CD4-positive, alpha-beta T cell (primary cell): ENCODE data around the gene WDR27. TPM values are rescaled to one million over a fixed set of nuclear protein-coding genes. Genes with fewer than 3 reads are reported as not detected.

Experiments used
- ATAC-seq: fragments of 200-7000 bp; cut with Tn5 transposase; one replicate; pipeline ENCODE4 v1.10.0; 2022; ENCODE audit warnings: mild to moderate bottlenecking; ENCODE audit not compliant: poor library complexity
- CTCF ChIA-PET: fragments of 350-600 bp; sonication (Branson Sonifier 250); formaldehyde crosslinking; loops from one replicate; lab custom pipeline; 2021; ENCODE audit warnings: antibody characterized with exemption, inconsistent platforms; lab: Charles Lee
- POLR2A ChIA-PET: fragments of 350-600 bp; sonication (Branson Sonifier 250); formaldehyde crosslinking; loops from one replicate; lab custom pipeline; 2021; ENCODE audit warnings: antibody characterized with exemption, inconsistent platforms; lab: Charles Lee
- DNase-seq, 14 experiments: peaks; one replicate each; pipeline ENCODE4 v3.0.0-alpha.2; 2013 to 2020; ENCODE audit warnings: mixed read lengths in 2 of 14
- H3K27ac ChIP-seq, 2 donors: one replicate each; pipeline versions ENCODE4 v1.5.1 to v1.7.0; 2013; ENCODE audit warnings: low read length in 2 of 2, low read depth in 1 of 2, mild to moderate bottlenecking in 1 of 2
- H3K27me3 ChIP-seq, 2 experiments: 1 replicate in 1 of 2; 2 replicates in 1 of 2; pipeline versions ENCODE4 v1.6.1 to v1.7.0; 2013; ENCODE audit warnings: low read length in 2 of 2, control low read depth in 1 of 2, mild to moderate bottlenecking in 1 of 2, moderate library complexity in 1 of 2; ENCODE audit not compliant: insufficient read depth in 2 of 2, control insufficient read depth in 1 of 2
- H3K36me3 ChIP-seq: one replicate; pipeline ENCODE4 v1.6.1; 2013; ENCODE audit warnings: low read length, control low read depth; ENCODE audit not compliant: insufficient read depth
- H3K4me1 ChIP-seq: one replicate; pipeline ENCODE4 v1.6.1; 2013; ENCODE audit warnings: low read length, control low read depth; ENCODE audit not compliant: insufficient read depth
- H3K4me3 ChIP-seq: one replicate; pipeline ENCODE4 v1.5.1; 2013; ENCODE audit warnings: mild to moderate bottlenecking, low read length, moderate library complexity
- H3K9me3 ChIP-seq, 2 experiments: 1 replicate in 1 of 2; 2 replicates in 1 of 2; pipeline versions ENCODE4 v1.6.1 to v1.7.0; 2013; ENCODE audit warnings: low read length in 2 of 2, mild to moderate bottlenecking in 2 of 2, control low read depth in 1 of 2, moderate library complexity in 1 of 2; ENCODE audit not compliant: control insufficient read depth in 1 of 2, insufficient read depth in 1 of 2
- H3K27ac Mint-ChIP-seq: one replicate; pipeline ENCODE4 v1.8.0; 2020; ENCODE audit warnings: mixed read lengths
- H3K27me3 Mint-ChIP-seq: one replicate; pipeline ENCODE4 v1.8.0; 2021; ENCODE audit warnings: mixed read lengths
- H3K36me3 Mint-ChIP-seq: one replicate; pipeline ENCODE4 v1.8.0; 2021; ENCODE audit warnings: low read depth, mixed read lengths
- H3K4me1 Mint-ChIP-seq: one replicate; pipeline ENCODE4 v1.8.0; 2021; ENCODE audit warnings: low read depth, mixed read lengths
- H3K4me3 Mint-ChIP-seq: one replicate; pipeline ENCODE4 v1.8.0; 2020; ENCODE audit warnings: mild to moderate bottlenecking, mixed read lengths
- H3K9me3 Mint-ChIP-seq: one replicate; pipeline ENCODE4 v1.8.0; 2020; ENCODE audit warnings: mixed read lengths
- intact Hi-C, 2 experiments: fragments of 100-400 bp; cut with DNase I in 1 of 2; cut with micrococcal nuclease in 1 of 2; formaldehyde crosslinking; loops; one replicate each; pipeline versions ENCODE4 v1.15.1 to v1.9.0; 2023 to 2025; cut with DNase I, micrococcal nuclease
- total RNA-seq, 174 experiments: library from RNA in 2 of 174; stranded (reverse) in 2 of 174; gene quantifications; one replicate each; pipeline ENCODE4 v1.2.3 and lab custom pipeline; 2021 to 2026
- TF ChIP-seq, protein P1 (sequence below): fragments of 200-600 bp; IDR thresholded peaks from one replicate; pipeline ENCODE4 v1.8.0; 2022; ENCODE audit warnings: antibody characterized with exemption, mild to moderate bottlenecking

The WDR27 gene
- total RNA-seq, 2 experiments from 2014 or later: 22.0 to 23.5 TPM

DNA sequence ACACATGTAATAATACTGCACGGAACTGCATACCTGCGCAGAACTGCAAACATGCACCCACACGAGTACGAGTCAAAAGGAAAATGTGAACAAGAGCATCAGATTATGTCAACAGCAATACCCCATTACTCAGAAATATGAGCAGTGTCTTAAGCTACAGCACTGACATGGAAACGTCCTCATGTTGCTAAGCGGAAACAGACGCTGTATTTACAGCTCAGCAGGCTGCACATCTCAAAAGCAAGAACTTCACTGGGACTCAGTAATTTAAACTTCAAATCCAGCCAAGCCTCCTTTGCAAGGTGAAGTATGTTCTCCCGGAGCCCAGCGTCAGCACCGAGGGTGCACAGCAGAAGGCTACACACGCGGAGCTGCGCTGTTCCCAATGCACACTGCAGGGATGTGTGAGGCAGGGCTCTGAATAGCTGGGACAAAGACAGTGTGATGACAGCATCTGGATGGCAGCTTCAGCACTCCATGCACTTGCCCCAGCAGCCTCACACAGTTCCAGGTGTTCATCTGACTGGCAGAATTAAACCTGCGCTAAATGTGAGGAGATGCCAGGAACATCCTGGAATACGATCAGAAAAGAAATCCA lies 202.8 kb downstream of the WDR27 start:
- H3K4me3 Mint-ChIP-seq: no peak overlapping the region
- no peaks in the 10 kb centered on the region for H3K27me3 Mint-ChIP-seq
- H3K9me3 ChIP-seq: no peaks in the 10 kb centered on the region
- intact Hi-C loops: no loop called here
- H3K36me3 Mint-ChIP-seq: no peaks in the 10 kb centered on the region
- ChIA-PET CTCF (no interaction called here), POLR2A (no interaction called here)
- no peaks in the 10 kb centered on the region for H3K4me1 Mint-ChIP-seq
- DNase-seq (no peak), ATAC-seq (no peak)
- no peaks in the 10 kb centered on the region for H3K27me3 ChIP-seq
- H3K36me3 ChIP-seq: no peaks in the 10 kb centered on the region
- H3K9me3 Mint-ChIP-seq: no peaks in the 10 kb centered on the region
- TF ChIP-seq, protein P1, sequence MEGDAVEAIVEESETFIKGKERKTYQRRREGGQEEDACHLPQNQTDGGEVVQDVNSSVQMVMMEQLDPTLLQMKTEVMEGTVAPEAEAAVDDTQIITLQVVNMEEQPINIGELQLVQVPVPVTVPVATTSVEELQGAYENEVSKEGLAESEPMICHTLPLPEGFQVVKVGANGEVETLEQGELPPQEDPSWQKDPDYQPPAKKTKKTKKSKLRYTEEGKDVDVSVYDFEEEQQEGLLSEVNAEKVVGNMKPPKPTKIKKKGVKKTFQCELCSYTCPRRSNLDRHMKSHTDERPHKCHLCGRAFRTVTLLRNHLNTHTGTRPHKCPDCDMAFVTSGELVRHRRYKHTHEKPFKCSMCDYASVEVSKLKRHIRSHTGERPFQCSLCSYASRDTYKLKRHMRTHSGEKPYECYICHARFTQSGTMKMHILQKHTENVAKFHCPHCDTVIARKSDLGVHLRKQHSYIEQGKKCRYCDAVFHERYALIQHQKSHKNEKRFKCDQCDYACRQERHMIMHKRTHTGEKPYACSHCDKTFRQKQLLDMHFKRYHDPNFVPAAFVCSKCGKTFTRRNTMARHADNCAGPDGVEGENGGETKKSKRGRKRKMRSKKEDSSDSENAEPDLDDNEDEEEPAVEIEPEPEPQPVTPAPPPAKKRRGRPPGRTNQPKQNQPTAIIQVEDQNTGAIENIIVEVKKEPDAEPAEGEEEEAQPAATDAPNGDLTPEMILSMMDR: no peak
- H3K4me1 ChIP-seq: no peaks in the 10 kb centered on the region
- no peak overlapping the region for H3K27ac ChIP-seq
- no peak overlapping the region for H3K4me3 ChIP-seq
- no peak overlapping the region for H3K27ac Mint-ChIP-seq

DNA sequence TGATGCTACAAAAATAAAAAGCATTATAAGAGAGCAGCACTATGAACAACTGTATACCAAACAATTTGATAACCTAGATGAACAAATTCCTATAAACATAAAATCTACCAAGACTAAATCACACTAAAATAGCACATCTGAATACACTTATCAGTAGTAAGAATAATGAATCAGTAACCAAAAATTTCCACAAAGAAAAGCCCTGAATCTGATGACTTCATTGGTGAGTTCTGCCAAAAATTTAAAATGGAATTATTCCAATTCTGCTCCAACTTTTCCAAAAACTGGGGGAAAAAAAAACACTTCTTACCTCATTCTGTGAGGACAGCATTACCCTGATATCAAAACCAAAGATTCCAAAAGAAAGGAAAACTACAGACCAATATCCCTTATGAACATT lies 206.2 kb downstream of the WDR27 start:
- H3K27me3 ChIP-seq: no peaks in the 10 kb centered on the region
- Mint-ChIP-seq H3K9me3 (no peaks in the 10 kb centered on the region), H3K27me3 (no peaks in the 10 kb centered on the region), H3K36me3 (no peaks in the 10 kb centered on the region), H3K4me3 (no peak overlapping the region), H3K4me1 (no peaks in the 10 kb centered on the region), H3K27ac (no peak overlapping the region)
- no peak overlapping the region for H3K27ac ChIP-seq
- intact Hi-C loops: no loop called here
- H3K4me1 ChIP-seq: no peaks in the 10 kb centered on the region
- ChIA-PET POLR2A (no interaction called here), CTCF (no interaction called here)
- no peak for DNase-seq
- no peaks in the 10 kb centered on the region for H3K9me3 ChIP-seq
- no peaks in the 10 kb centered on the region for H3K36me3 ChIP-seq
- TF ChIP-seq, protein P1: no peak
- ATAC-seq: no peak
- H3K4me3 ChIP-seq: no peak overlapping the region

DNA sequence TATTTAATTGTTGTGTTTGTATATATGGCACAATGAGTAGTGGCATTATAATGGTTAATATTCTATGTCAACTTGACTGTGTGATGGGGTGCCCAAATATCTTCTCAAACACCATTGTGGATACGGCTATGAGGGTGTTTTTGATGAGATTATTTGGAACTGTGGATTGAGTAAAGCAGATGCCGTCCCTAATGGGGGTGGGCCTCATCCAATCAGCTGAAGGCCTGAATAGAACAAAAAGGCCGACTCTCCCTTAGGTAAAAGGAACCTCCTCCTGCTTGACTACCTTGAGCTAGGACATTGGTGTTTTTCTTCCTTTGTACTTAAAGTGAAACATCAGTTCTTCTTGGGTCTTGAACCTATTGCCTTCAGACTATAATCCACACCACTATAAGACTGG lies 207.8 kb downstream of the WDR27 start:
- ChIA-PET POLR2A (no interaction called here), CTCF (no interaction called here)
- Mint-ChIP-seq H3K36me3 (no peaks in the 10 kb centered on the region), H3K4me1 (no peaks in the 10 kb centered on the region), H3K9me3 (no peaks in the 10 kb centered on the region), H3K27ac (no peak overlapping the region), H3K27me3 (no peaks in the 10 kb centered on the region), H3K4me3 (no peak overlapping the region)
- H3K4me3 ChIP-seq: no peak overlapping the region
- no peaks in the 10 kb centered on the region for H3K27me3 ChIP-seq
- H3K9me3 ChIP-seq: no peaks in the 10 kb centered on the region
- DNase-seq (no peak), ATAC-seq (no peak)
- no peaks in the 10 kb centered on the region for H3K4me1 ChIP-seq
- H3K27ac ChIP-seq: no peak overlapping the region
- intact Hi-C loops: no loop called here
- TF ChIP-seq, protein P1: no peak
- no peaks in the 10 kb centered on the region for H3K36me3 ChIP-seq
